ENCODE data around the gene NUP133. TPM values are rescaled to one million over a fixed set of nuclear protein-coding genes. Genes with fewer than 3 reads are reported as not detected.

NUP133 gene
- total RNA-seq, 1 experiment from 2014 or later, result 50.9 TPM

DNA sequence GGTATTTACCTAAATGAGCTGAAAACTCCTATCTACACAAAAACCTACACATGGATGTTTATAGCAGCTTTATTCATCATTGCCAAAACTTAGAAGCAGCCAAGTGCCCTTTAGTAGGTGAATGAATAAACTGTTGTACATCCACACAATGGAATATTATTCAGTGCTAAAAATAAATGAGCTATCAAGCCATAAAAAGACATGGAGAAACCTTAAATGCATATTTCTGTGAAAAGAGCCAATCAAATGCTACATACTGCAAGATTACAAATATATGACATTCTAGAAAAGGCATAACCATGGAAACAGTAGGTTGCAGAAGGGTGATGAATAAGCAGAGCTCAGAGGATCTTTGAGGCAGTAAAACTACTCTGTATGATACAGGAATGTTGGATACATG is 27.1 kb upstream of the NUP133 start:
- TF ChIP-seq, protein P1, sequence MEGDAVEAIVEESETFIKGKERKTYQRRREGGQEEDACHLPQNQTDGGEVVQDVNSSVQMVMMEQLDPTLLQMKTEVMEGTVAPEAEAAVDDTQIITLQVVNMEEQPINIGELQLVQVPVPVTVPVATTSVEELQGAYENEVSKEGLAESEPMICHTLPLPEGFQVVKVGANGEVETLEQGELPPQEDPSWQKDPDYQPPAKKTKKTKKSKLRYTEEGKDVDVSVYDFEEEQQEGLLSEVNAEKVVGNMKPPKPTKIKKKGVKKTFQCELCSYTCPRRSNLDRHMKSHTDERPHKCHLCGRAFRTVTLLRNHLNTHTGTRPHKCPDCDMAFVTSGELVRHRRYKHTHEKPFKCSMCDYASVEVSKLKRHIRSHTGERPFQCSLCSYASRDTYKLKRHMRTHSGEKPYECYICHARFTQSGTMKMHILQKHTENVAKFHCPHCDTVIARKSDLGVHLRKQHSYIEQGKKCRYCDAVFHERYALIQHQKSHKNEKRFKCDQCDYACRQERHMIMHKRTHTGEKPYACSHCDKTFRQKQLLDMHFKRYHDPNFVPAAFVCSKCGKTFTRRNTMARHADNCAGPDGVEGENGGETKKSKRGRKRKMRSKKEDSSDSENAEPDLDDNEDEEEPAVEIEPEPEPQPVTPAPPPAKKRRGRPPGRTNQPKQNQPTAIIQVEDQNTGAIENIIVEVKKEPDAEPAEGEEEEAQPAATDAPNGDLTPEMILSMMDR (IDR thresholded peaks at IDR 0.05; ENCODE audit: unreplicated experiment), result no peak
- H3K27ac Mint-ChIP-seq (ENCODE audit: unreplicated experiment), result no peak overlapping the region
- no peaks in the 10 kb centered on the region for H3K4me1 Mint-ChIP-seq (ENCODE audit: low read depth, unreplicated experiment)
- CTCF ChIA-PET, result interaction anchor here (0.6 to 0.7 kb wide), 3 partner anchors 610 to 1500 kb away, joined by 3 to 4 read pairs (median 3); no protein-coding TSS in a partner anchor
- no peaks in the 10 kb centered on the region for H3K27me3 Mint-ChIP-seq (ENCODE audit: unreplicated experiment)
- DNase-seq, result no peak
- intact Hi-C loops (cut with micrococcal nuclease; ENCODE audit: unreplicated experiment), result no loop called here
- no peak overlapping the region for H3K4me3 Mint-ChIP-seq (ENCODE audit: low read depth, unreplicated experiment)
- H3K36me3 Mint-ChIP-seq (ENCODE audit: insufficient read depth, unreplicated experiment), result peaks cover 7% of the 10 kb centered on the region
- no peaks in the 10 kb centered on the region for H3K9me3 Mint-ChIP-seq (ENCODE audit: low read depth, unreplicated experiment)
- BruUV-seq (replicated peaks), result no TSS peak

DNA sequence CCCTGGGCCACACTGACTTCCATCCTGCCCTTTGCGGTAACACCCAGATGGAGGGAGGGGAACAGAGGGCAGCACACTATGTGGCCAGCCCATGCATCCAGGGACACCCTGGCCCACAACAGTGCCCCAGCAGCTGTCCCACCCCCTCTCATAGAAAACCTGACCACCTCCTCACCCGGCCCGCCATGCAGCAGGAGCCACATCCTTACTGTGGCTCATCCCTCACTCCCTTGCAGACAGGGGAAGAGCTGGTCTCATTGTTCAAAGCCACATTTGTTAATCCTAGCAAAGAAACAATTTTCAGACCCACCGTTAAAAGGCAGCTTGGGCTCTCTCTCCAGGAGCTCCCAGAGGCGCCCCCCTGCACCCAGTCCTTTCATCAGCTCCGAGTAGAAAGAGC is 23.2 kb upstream of the NUP133 start:
- no peak for DNase-seq
- intact Hi-C loops (cut with micrococcal nuclease; ENCODE audit: unreplicated experiment), result no loop called here
- peaks cover 12% of the 10 kb centered on the region for H3K36me3 Mint-ChIP-seq (ENCODE audit: insufficient read depth, unreplicated experiment)
- CTCF ChIA-PET, result interaction anchor here (1.1 kb wide), 1 partner anchor 15 kb away, joined by 3 read pairs; no protein-coding TSS in a partner anchor
- TF ChIP-seq, protein P1 (IDR thresholded peaks at IDR 0.05; ENCODE audit: unreplicated experiment), result no peak
- no peaks in the 10 kb centered on the region for H3K4me1 Mint-ChIP-seq (ENCODE audit: low read depth, unreplicated experiment)
- BruUV-seq (replicated peaks), result no TSS peak
- H3K27me3 Mint-ChIP-seq (ENCODE audit: unreplicated experiment), result no peaks in the 10 kb centered on the region
- H3K27ac Mint-ChIP-seq (ENCODE audit: unreplicated experiment), result no peak overlapping the region
- H3K9me3 Mint-ChIP-seq (ENCODE audit: low read depth, unreplicated experiment), result no peaks in the 10 kb centered on the region
- H3K4me3 Mint-ChIP-seq (ENCODE audit: low read depth, unreplicated experiment), result no peak overlapping the region

DNA sequence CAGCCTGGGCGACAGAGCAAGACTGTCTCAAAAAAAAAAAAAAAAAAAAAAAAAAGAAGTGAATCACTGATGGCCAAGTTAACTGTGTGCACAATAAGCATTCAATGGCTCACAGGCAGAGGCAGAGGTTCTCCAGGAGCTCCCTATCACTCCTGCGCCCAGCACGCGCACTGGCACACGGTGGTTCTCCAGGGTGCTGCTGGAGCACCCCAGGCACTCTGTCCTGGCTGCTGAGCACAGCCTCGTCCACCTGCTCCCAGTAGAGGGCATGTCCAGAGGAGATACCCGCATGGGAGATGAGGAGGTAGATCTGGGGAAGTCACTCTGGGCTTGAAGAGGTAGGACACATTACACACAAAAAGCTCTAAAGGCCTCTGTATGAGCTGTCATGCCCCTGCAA is 21.5 kb upstream of the NUP133 start:
- no TSS peak for BruUV-seq (replicated peaks)
- DNase-seq, result no peak
- intact Hi-C loops (cut with micrococcal nuclease; ENCODE audit: unreplicated experiment), result no loop called here
- no peaks in the 10 kb centered on the region for H3K4me1 Mint-ChIP-seq (ENCODE audit: low read depth, unreplicated experiment)
- H3K9me3 Mint-ChIP-seq (ENCODE audit: low read depth, unreplicated experiment), result no peaks in the 10 kb centered on the region
- peaks cover 12% of the 10 kb centered on the region for H3K36me3 Mint-ChIP-seq (ENCODE audit: insufficient read depth, unreplicated experiment)
- H3K27me3 Mint-ChIP-seq (ENCODE audit: unreplicated experiment), result no peaks in the 10 kb centered on the region
- H3K27ac Mint-ChIP-seq (ENCODE audit: unreplicated experiment), result no peak overlapping the region
- TF ChIP-seq, protein P1 (IDR thresholded peaks at IDR 0.05; ENCODE audit: unreplicated experiment), result no peak
- no peak overlapping the region for H3K4me3 Mint-ChIP-seq (ENCODE audit: low read depth, unreplicated experiment)
- CTCF ChIA-PET, result interaction anchor here (0.6 to 0.9 kb wide), 3 partner anchors 9 to 846 kb away, joined by 3 to 5 read pairs (median 3); no protein-coding TSS in a partner anchor

DNA sequence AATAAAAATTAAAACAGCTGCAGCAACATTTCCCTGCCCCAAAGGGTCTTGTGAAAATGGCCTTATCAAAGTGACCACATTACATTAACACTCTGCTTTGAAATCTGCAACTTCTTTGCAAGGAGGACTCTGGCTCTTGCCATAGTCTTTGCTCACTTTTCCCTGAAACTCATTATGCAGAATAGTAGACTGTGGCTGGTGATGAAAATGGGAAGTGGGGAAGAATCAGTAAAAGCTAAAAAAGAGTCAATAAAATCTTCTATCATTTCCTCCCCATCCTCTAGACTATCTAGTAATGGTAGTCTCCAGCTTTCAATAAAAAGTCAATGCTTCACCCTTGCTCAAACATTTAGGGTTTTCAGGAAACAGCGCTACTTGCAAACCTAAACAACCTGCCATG is 18.6 kb upstream of the NUP133 start:
- no peak for DNase-seq
- H3K27ac Mint-ChIP-seq (ENCODE audit: unreplicated experiment), result no peak overlapping the region
- intact Hi-C loops (cut with micrococcal nuclease; ENCODE audit: unreplicated experiment), result no loop called here
- peaks cover 12% of the 10 kb centered on the region for H3K36me3 Mint-ChIP-seq (ENCODE audit: insufficient read depth, unreplicated experiment)
- TF ChIP-seq, protein P1 (IDR thresholded peaks at IDR 0.05; ENCODE audit: unreplicated experiment), result no peak
- H3K4me1 Mint-ChIP-seq (ENCODE audit: low read depth, unreplicated experiment), result no peaks in the 10 kb centered on the region
- no TSS peak for BruUV-seq (replicated peaks)
- H3K4me3 Mint-ChIP-seq (ENCODE audit: low read depth, unreplicated experiment), result no peak overlapping the region
- H3K9me3 Mint-ChIP-seq (ENCODE audit: low read depth, unreplicated experiment), result no peaks in the 10 kb centered on the region
- H3K27me3 Mint-ChIP-seq (ENCODE audit: unreplicated experiment), result no peaks in the 10 kb centered on the region
- CTCF ChIA-PET, result interaction anchor here (0.9 kb wide), 1 partner anchor 47 kb away, joined by 3 read pairs; no protein-coding TSS in a partner anchor
